PC-9 (cell line): ENCODE results near the gene FNDC4. TPM values are rescaled to one million over a fixed set of nuclear protein-coding genes. Genes with fewer than 3 reads are reported as not detected.
"Not testable (repeated sequence)": the region's sequence is repeated elsewhere in the genome, so short reads cannot be mapped to it uniquely, and the experiment has no call there.

Experiments
- Bru-seq: library from RNA; stranded (reverse); fragments of 400-500 nt; gene quantifications from one replicate; lab custom pipeline; 2021; lab: Mats Ljungman, UMichigan
- BruChase-seq, 2 experiments: library from RNA; stranded (reverse); fragments of 400-500 nt; gene quantifications; one replicate each; lab custom pipeline; 2021; lab: Mats Ljungman, UMichigan
- BruUV-seq: library from RNA; stranded (reverse); fragments of 400-500 nt; replicated peaks from 2 replicates; lab custom pipeline; 2021; lab: Mats Ljungman, UMichigan
- CTCF ChIA-PET: fragments of 300-600 bp; sonication (Branson Sonifier 250); formaldehyde crosslinking; loops from one replicate; lab custom pipeline; 2022; ENCODE audit warnings: antibody characterized with exemption; lab: Charles Lee
- POLR2A ChIA-PET: fragments of 300-600 bp; sonication (Branson Sonifier 250); formaldehyde crosslinking; loops from one replicate; lab custom pipeline; 2022; ENCODE audit warnings: antibody characterized with exemption; ENCODE audit not compliant: unreplicated experiment; lab: Charles Lee
- DNase-seq, 2 experiments: peaks; one replicate each; pipeline versions ENCODE4 v3.0.0 to v3.0.0-alpha.2; 2015 to 2022; ENCODE audit warnings: mixed read lengths in 1 of 2
- H2AFZ ChIP-seq: fragments of 200-600 bp; sonication (generic); 2 replicates; pipeline ENCODE4 v1.8.1; 2017; ENCODE audit warnings: antibody characterized with exemption
- H3F3A ChIP-seq: fragments of 200-600 bp; sonication (generic); 2 replicates; pipeline ENCODE4 v1.8.1; 2017; ENCODE audit warnings: antibody characterized with exemption, mild to moderate bottlenecking, low read depth; ENCODE audit not compliant: insufficient read depth
- H3K27ac ChIP-seq: fragments of 200-600 bp; sonication (generic); 2 replicates; pipeline ENCODE4 v1.6.1; 2016; ENCODE audit warnings: mixed run types
- H3K27me3 ChIP-seq: fragments of 200-600 bp; sonication (generic); 2 replicates; pipeline ENCODE4 v1.6.1; 2016; ENCODE audit warnings: low read depth, mixed run types; ENCODE audit not compliant: insufficient read depth
- H3K36me3 ChIP-seq: fragments of 200-600 bp; sonication (generic); 2 replicates; pipeline ENCODE4 v1.6.1; 2016; ENCODE audit warnings: low read depth, mixed run types
- H3K4me1 ChIP-seq: fragments of 200-600 bp; sonication (generic); replicated peaks from 2 replicates; pipeline ENCODE4 v1.6.1; 2016; ENCODE audit warnings: mixed run types; ENCODE audit not compliant: insufficient read depth
- H3K4me2 ChIP-seq: fragments of 200-600 bp; sonication (generic); 2 replicates; pipeline ENCODE4 v1.6.1; 2017; ENCODE audit warnings: mixed run types
- H3K4me3 ChIP-seq: fragments of 200-600 bp; sonication (generic); 2 replicates; pipeline ENCODE4 v1.6.1; 2016; ENCODE audit warnings: mixed run types
- H3K79me2 ChIP-seq: fragments of 200-600 bp; sonication (generic); 2 replicates; pipeline ENCODE4 v1.6.1; 2017; ENCODE audit warnings: low read depth, mixed run types
- H3K9me2 ChIP-seq: fragments of 200-600 bp; sonication (generic); 2 replicates; pipeline ENCODE4 v1.8.1; 2017; ENCODE audit warnings: mild to moderate bottlenecking; ENCODE audit not compliant: insufficient read depth
- H3K9me3 ChIP-seq: fragments of 200-600 bp; sonication (generic); 2 replicates; pipeline ENCODE4 v1.8.1; 2016; ENCODE audit warnings: low read depth; ENCODE audit not compliant: insufficient read depth
- H4K20me1 ChIP-seq: fragments of 200-600 bp; sonication (generic); 2 replicates; pipeline ENCODE4 v1.8.1; 2017; ENCODE audit not compliant: insufficient read depth
- CTCF ChIP-seq: fragments of 200-600 bp; sonication (generic); conservative IDR thresholded peaks from 2 replicates; pipeline ENCODE4 v1.6.1; 2017; ENCODE audit warnings: mixed run types, antibody characterized with exemption, mild to moderate bottlenecking, moderate library complexity
- EZH2 ChIP-seq: fragments of 200-600 bp; sonication (generic); IDR thresholded peaks from 2 replicates; pipeline ENCODE4 v1.8.0; 2017; ENCODE audit warnings: antibody characterized with exemption, low read depth
- intact Hi-C: fragments of 100-400 bp; cut with micrococcal nuclease; formaldehyde crosslinking; loops from one replicate; pipeline ENCODE4 v1.10.0; 2022; ENCODE audit not compliant: unreplicated experiment
- long read RNA-seq: library from polyadenylated mRNA; stranded (forward); transcript quantifications from one replicate; pipeline ENCODE4 v2.0.0, GENCODE V29; 2022
- total RNA-seq: library from RNA; stranded (reverse); gene quantifications from 2 replicates; pipeline ENCODE4 v1.2.3, GENCODE V29; 2021

FNDC4 gene
- total RNA-seq (5.3 and 6.3 TPM in 2 replicates), Bru-seq, nascent RNA (percentile 39 among the genes with signal in this experiment), BruChase-seq, experiment 1, labeled RNA remaining after a 2-hour chase (percentile 47 among the genes with signal in this experiment), BruChase-seq, experiment 2, labeled RNA remaining after a 6-hour chase (percentile 55 among the genes with signal in this experiment)
- long read RNA-seq, transcript FNDC4-201 (7 exons, 1,657 nt): major isoform, 15 of 20 reads
- long read RNA-seq, partial matches to known transcripts: 3 of 20 reads
- long read RNA-seq, other reads (novel, unspliced or antisense): 2 of 20 reads

- Histone ChIP-seq H3K9me2 (no peaks in the 10 kb centered on the region), H3K4me1 (peaks cover 28% of the 10 kb centered on the region), H3F3A (peaks cover 10% of the 10 kb centered on the region; the same call in 1 of the 2 replicates), H3K27me3 (peaks cover 7% of the 10 kb centered on the region; the same call in 1 of the 2 replicates), H3K36me3 (no peaks in the 10 kb centered on the region), H4K20me1 (no peaks in the 10 kb centered on the region), H3K79me2 (no peaks in the 10 kb centered on the region), H3K4me2 (peak within 1 kb of the TSS; percentile 86), H3K9me3 (no peaks in the 10 kb centered on the region), H2AFZ (peak within 1 kb of the TSS; percentile 90), H3K27ac (no peak within 1 kb of the TSS), H3K4me3 (peak within 1 kb of the TSS; percentile 73)
- intact Hi-C loops: loop anchor here (5.0 kb wide), 1 partner anchor 87 kb away; the partner anchor contains the start of gene ZNF512
- no peak for TF ChIP-seq CTCF
- TF ChIP-seq EZH2: no peak
- CTCF ChIA-PET: no interaction called here
- BruUV-seq: no TSS peak
- DNase-seq: peak in 1 of 2 experiments; percentile 27
- POLR2A ChIA-PET: no interaction called here
Observed at GRCh38 chr2:27494944-27495554, at the start of gene FNDC4. FNDC4 (minus strand) TSS chr2:27495200; CDS start chr2:27494679, 521 bp downstream.

- Histone ChIP-seq H3K27me3 (no peaks in the 10 kb centered on the region), H3K27ac (no peak overlapping the region)
- intact Hi-C loops: no loop called here
Observed at GRCh38 chr2:27544143-27544821, 49.3 kb upstream of the FNDC4 start.

GRCh38 chr2:27539649-27540048 is 44.6 kb upstream of the FNDC4 start:
- H3K27me3 ChIP-seq, H3K27ac ChIP-seq, H3K4me3 ChIP-seq, H3F3A ChIP-seq, H3K9me2 ChIP-seq, DNase-seq, H3K4me2 ChIP-seq, BruUV-seq, H3K79me2 ChIP-seq, CTCF ChIA-PET, intact Hi-C loops, H4K20me1 ChIP-seq, H3K9me3 ChIP-seq, H2AFZ ChIP-seq, H3K36me3 ChIP-seq, H3K4me1 ChIP-seq, POLR2A ChIA-PET: not testable (repeated sequence)

More at GRCh38 chr2:27544143-27544821, 49.3 kb upstream of the FNDC4 start:
- Histone ChIP-seq H2AFZ (no peak overlapping the region), H3K4me2 (no peak overlapping the region), H3K9me2 (no peaks in the 10 kb centered on the region), H3K4me3 (no peak overlapping the region), H3K9me3 (no peaks in the 10 kb centered on the region), H4K20me1 (no peaks in the 10 kb centered on the region), H3K4me1 (no peaks in the 10 kb centered on the region), H3K79me2 (no peaks in the 10 kb centered on the region), H3K36me3 (no peaks in the 10 kb centered on the region), H3F3A (no peaks in the 10 kb centered on the region)
- BruUV-seq: no TSS peak
- POLR2A ChIA-PET: no interaction called here
- TF ChIP-seq CTCF (no peak), EZH2 (no peak)
- no peak for DNase-seq
- CTCF ChIA-PET: no interaction called here

- H3K36me3 ChIP-seq, H3K4me2 ChIP-seq, BruUV-seq, H3K4me3 ChIP-seq, CTCF ChIA-PET, H3K27me3 ChIP-seq, H3K9me2 ChIP-seq, H3K4me1 ChIP-seq, H4K20me1 ChIP-seq, DNase-seq, H2AFZ ChIP-seq, H3K9me3 ChIP-seq, intact Hi-C loops, H3F3A ChIP-seq, POLR2A ChIA-PET, H3K27ac ChIP-seq, H3K79me2 ChIP-seq: not testable (repeated sequence)
Observed at GRCh38 chr2:27538839-27539450, 43.9 kb upstream of the FNDC4 start.
